GM19035 (cell line): ENCODE data around the gene ARFGAP1.
"Not testable (repeated sequence)": the region's sequence is repeated elsewhere in the genome, so short reads cannot be mapped to it uniquely, and the experiment has no call there.

Experiments used
- ATAC-seq: cut with Tn5 transposase; IDR thresholded peaks from one replicate; pipeline ENCODE4 v1.9.1; 2021; ENCODE audit not compliant: unreplicated experiment

Gene ARFGAP1

GRCh38 chr20:63290136-63290676 is 17.6 kb downstream of the ARFGAP1 start:
- ATAC-seq, result no peak

- ATAC-seq, result no peak
Measured at GRCh38 chr20:63290677-63291472, 18.3 kb downstream of the ARFGAP1 start.

GRCh38 chr20:63291811-63292210 is 19.2 kb downstream of the ARFGAP1 start:
- ATAC-seq, result no peak

- no peak for ATAC-seq
Measured at GRCh38 chr20:63292292-63292701, 19.7 kb downstream of the ARFGAP1 start.

GRCh38 chr20:63292904-63293303 is 20.3 kb downstream of the ARFGAP1 start, which contains the start of gene COL20A1:
Gene COL20A1, plus strand, starts transcription at chr20:63293186. Its CDS starts 1,922 bp downstream, at chr20:63295108.
- ATAC-seq, result no peak

- ATAC-seq, result no peak
Measured at GRCh38 chr20:63293456-63293855, 20.8 kb downstream of the ARFGAP1 start.

- ATAC-seq, result no peak
Measured at GRCh38 chr20:63293871-63294535, 21.4 kb downstream of the ARFGAP1 start.

- no peak for ATAC-seq
Measured at GRCh38 chr20:63294536-63294900, 21.9 kb downstream of the ARFGAP1 start.

GRCh38 chr20:63295018-63295417 is 22.4 kb downstream of the ARFGAP1 start:
- ATAC-seq, result no peak

- no peak for ATAC-seq
Measured at GRCh38 chr20:63295422-63295821, 22.8 kb downstream of the ARFGAP1 start.

GRCh38 chr20:63295846-63296245 is 23.2 kb downstream of the ARFGAP1 start:
- ATAC-seq, result no peak

GRCh38 chr20:63296531-63297299 is 24.1 kb downstream of the ARFGAP1 start:
- ATAC-seq, result no peak

GRCh38 chr20:63297371-63297781 is 24.8 kb downstream of the ARFGAP1 start:
- no peak for ATAC-seq

- no peak for ATAC-seq
Measured at GRCh38 chr20:63297796-63298572, 25.4 kb downstream of the ARFGAP1 start.

GRCh38 chr20:63298731-63299312 is 26.2 kb downstream of the ARFGAP1 start:
- no peak for ATAC-seq

- no peak for ATAC-seq
Measured at GRCh38 chr20:63301671-63302070, 29.1 kb downstream of the ARFGAP1 start.

- no peak for ATAC-seq
Measured at GRCh38 chr20:63303095-63303666, 30.6 kb downstream of the ARFGAP1 start.

GRCh38 chr20:63305393-63305792 is 32.8 kb downstream of the ARFGAP1 start:
- no peak for ATAC-seq

GRCh38 chr20:63305933-63306672 is 33.5 kb downstream of the ARFGAP1 start:
- ATAC-seq, result not testable (repeated sequence)
